ENCODE results near the gene ADGRL1.
A peak's percentile ranks its signal among the peaks of the same experiment; 100 is the strongest.

The ADGRL1 gene

GRCh38 chr19:14114439-14114838, 91.5 kb downstream of the ADGRL1 start:
- DNase-seq (ENCODE audit: low read depth in 1 of 2, low spot score in 1 of 2) = no peak
- TF ChIP-seq SPI1 (IDR thresholded peaks at IDR 0.05; ENCODE audit: borderline replicate concordance, low read depth) (no peak), GABPA (IDR thresholded peaks at IDR 0.05; ENCODE audit: low read depth) (no peak), CTCF (IDR thresholded peaks at IDR 0.05; ENCODE audit: insufficient read depth, low read length) (no peak), POLR2AphosphoS5 (IDR thresholded peaks at IDR 0.05; ENCODE audit: low read depth) (no peak)
- H3K4me3 ChIP-seq (replicated peaks; ENCODE audit: insufficient read depth, low read length) = peak overlapping the region; percentile 68; the same call in 1 of the 2 replicates
- H3K27ac ChIP-seq (replicated peaks) = peak overlapping the region; percentile 53
- H3K27me3 ChIP-seq (ENCODE audit: insufficient read depth, poor library complexity, severe bottlenecking) = no peaks in the 10 kb centered on the region

GRCh38 chr19:14113762-14114414, 92.1 kb downstream of the ADGRL1 start:
- Histone ChIP-seq H3K4me3 (replicated peaks; ENCODE audit: insufficient read depth, low read length) (peak overlapping the region; percentile 68), H3K27ac (replicated peaks) (peak overlapping the region; percentile 53), H3K27me3 (ENCODE audit: insufficient read depth, poor library complexity, severe bottlenecking) (no peaks in the 10 kb centered on the region)
- DNase-seq (ENCODE audit: low read depth in 1 of 2, low spot score in 1 of 2) = peak; percentile 93 to 98
- TF ChIP-seq CTCF (IDR thresholded peaks at IDR 0.05; ENCODE audit: insufficient read depth, low read length) (peak; percentile 85), GABPA (IDR thresholded peaks at IDR 0.05; ENCODE audit: low read depth) (no peak), SPI1 (IDR thresholded peaks at IDR 0.05; ENCODE audit: borderline replicate concordance, low read depth) (no peak), POLR2AphosphoS5 (IDR thresholded peaks at IDR 0.05; ENCODE audit: low read depth) (peak; percentile 43; the same call in 1 of the 2 replicates)

GRCh38 chr19:14112809-14113385, 93.1 kb downstream of the ADGRL1 start:
- DNase-seq (ENCODE audit: low read depth in 1 of 2, low spot score in 1 of 2) = no peak
- Histone ChIP-seq H3K27ac (replicated peaks) (peak overlapping the region; percentile 53), H3K27me3 (ENCODE audit: insufficient read depth, poor library complexity, severe bottlenecking) (no peaks in the 10 kb centered on the region), H3K4me3 (replicated peaks; ENCODE audit: insufficient read depth, low read length) (peak overlapping the region; percentile 68)
- TF ChIP-seq SPI1 (IDR thresholded peaks at IDR 0.05; ENCODE audit: borderline replicate concordance, low read depth) (no peak), POLR2AphosphoS5 (IDR thresholded peaks at IDR 0.05; ENCODE audit: low read depth) (no peak), GABPA (IDR thresholded peaks at IDR 0.05; ENCODE audit: low read depth) (no peak), CTCF (IDR thresholded peaks at IDR 0.05; ENCODE audit: insufficient read depth, low read length) (no peak), REST (IDR thresholded peaks at IDR 0.05; ENCODE audit: insufficient replicate concordance, low read depth) (no peak)

- no peak overlapping the region for H3K4me3 ChIP-seq (replicated peaks; ENCODE audit: insufficient read depth, low read length)
- no peak for DNase-seq (ENCODE audit: low read depth in 1 of 2, low spot score in 1 of 2)
- TF ChIP-seq SPI1 (IDR thresholded peaks at IDR 0.05; ENCODE audit: borderline replicate concordance, low read depth) (no peak), CTCF (IDR thresholded peaks at IDR 0.05; ENCODE audit: insufficient read depth, low read length) (no peak), POLR2AphosphoS5 (IDR thresholded peaks at IDR 0.05; ENCODE audit: low read depth) (no peak), GABPA (IDR thresholded peaks at IDR 0.05; ENCODE audit: low read depth) (no peak), REST (IDR thresholded peaks at IDR 0.05; ENCODE audit: insufficient replicate concordance, low read depth) (no peak)
- H3K27ac ChIP-seq (replicated peaks) = no peak overlapping the region
- H3K27me3 ChIP-seq (ENCODE audit: insufficient read depth, poor library complexity, severe bottlenecking) = no peaks in the 10 kb centered on the region
These were observed 93.7 kb downstream of the ADGRL1 start for GRCh38 chr19:14112051-14112808.

Data from HL-60 (cell line).